Measurements from ENCODE around the gene CHRNB4. TPM values are rescaled to one million over a fixed set of nuclear protein-coding genes. Genes with fewer than 3 reads are reported as not detected.

CHRNB4 gene
- total RNA-seq, 1 donor from 2014 or later, result 71.6 TPM

DNA sequence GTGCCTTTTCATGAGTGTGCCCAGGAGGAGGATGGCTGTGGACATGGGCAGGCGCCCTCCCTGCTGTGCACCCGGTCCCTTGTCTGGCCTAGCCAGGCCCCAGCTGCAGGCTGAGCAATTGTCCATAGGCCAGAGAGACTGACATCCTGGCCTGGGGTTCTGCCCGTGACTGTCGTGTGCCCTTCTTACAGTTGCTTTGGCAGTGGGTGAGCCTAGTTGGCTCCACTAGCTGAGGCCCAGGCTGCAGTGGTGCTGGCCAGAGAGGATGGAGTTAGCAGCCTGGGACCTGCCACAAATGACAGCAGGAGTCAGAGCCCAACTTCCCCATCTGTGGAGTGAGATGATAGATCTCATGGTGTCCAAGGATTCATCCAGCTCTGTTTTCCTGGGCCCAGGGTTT, 9.0 kb upstream of the CHRNB4 start:
- peaks cover 13% of the 10 kb centered on the region for H3K27me3 Mint-ChIP-seq (ENCODE audit: unreplicated experiment)
- TF ChIP-seq, protein P1, sequence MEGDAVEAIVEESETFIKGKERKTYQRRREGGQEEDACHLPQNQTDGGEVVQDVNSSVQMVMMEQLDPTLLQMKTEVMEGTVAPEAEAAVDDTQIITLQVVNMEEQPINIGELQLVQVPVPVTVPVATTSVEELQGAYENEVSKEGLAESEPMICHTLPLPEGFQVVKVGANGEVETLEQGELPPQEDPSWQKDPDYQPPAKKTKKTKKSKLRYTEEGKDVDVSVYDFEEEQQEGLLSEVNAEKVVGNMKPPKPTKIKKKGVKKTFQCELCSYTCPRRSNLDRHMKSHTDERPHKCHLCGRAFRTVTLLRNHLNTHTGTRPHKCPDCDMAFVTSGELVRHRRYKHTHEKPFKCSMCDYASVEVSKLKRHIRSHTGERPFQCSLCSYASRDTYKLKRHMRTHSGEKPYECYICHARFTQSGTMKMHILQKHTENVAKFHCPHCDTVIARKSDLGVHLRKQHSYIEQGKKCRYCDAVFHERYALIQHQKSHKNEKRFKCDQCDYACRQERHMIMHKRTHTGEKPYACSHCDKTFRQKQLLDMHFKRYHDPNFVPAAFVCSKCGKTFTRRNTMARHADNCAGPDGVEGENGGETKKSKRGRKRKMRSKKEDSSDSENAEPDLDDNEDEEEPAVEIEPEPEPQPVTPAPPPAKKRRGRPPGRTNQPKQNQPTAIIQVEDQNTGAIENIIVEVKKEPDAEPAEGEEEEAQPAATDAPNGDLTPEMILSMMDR (IDR thresholded peaks at IDR 0.05; ENCODE audit: partially characterized antibody, unreplicated experiment), result no peak
- H3K4me1 Mint-ChIP-seq (ENCODE audit: low read depth, unreplicated experiment), result peaks cover 13% of the 10 kb centered on the region
- peaks cover 2% of the 10 kb centered on the region for H3K9me3 Mint-ChIP-seq (ENCODE audit: unreplicated experiment)
- H3K4me3 Mint-ChIP-seq (ENCODE audit: unreplicated experiment), result peak overlapping the region; percentile 34
- DNase-seq, result no peak
- H3K36me3 Mint-ChIP-seq (ENCODE audit: unreplicated experiment), result peaks cover 12% of the 10 kb centered on the region
- H3K27ac Mint-ChIP-seq (ENCODE audit: unreplicated experiment), result no peak overlapping the region

DNA sequence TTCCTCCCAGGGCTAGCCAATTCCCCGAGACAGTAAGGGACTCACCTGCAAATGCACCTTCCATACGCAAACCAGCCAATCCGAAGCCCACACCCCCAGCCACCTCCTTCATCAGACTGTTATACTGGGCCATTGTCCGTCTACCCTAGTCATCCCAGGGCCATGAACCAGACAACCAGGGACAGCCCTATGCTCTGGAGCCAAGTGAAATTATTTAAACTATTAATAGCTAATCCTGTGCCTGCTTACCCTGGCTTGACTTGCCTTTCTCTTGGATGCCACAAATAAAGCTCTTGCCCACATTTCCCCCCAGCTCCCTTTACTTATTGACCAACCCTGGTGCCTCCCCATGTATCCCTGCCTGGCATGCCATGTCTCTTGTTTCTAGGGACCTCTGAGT, 4.0 kb upstream of the CHRNB4 start:
- no peak overlapping the region for H3K4me3 Mint-ChIP-seq (ENCODE audit: unreplicated experiment)

DNA sequence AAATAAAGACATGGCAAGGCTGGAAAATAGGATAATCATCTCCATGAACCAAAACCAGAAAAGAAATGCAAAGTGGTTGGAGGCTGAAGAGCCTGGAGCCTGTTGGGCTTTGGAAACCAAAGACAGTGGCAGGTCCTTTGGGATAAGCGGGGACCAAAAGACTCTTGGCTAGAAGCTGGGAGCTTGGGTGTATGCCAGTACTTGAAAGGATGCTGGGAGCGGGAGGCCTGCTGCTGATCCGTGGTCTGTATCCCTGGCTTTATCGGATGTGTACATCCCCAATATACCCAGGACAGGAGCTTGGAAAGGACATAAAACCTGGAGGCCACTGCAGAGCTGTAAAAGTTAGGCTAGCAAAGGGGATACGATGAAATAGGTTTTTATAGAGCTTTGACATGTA, 1.3 kb upstream of the CHRNB4 start:
- no peak for DNase-seq
- peak overlapping the region; percentile 87 for H3K4me3 Mint-ChIP-seq (ENCODE audit: unreplicated experiment)
- H3K4me1 Mint-ChIP-seq (ENCODE audit: low read depth, unreplicated experiment), result peaks cover 23% of the 10 kb centered on the region
- peak overlapping the region; percentile 85 for H3K27ac Mint-ChIP-seq (ENCODE audit: unreplicated experiment)
- TF ChIP-seq, protein P1 (IDR thresholded peaks at IDR 0.05; ENCODE audit: partially characterized antibody, unreplicated experiment), result no peak
- H3K36me3 Mint-ChIP-seq (ENCODE audit: unreplicated experiment), result peaks cover 4% of the 10 kb centered on the region
- H3K27me3 Mint-ChIP-seq (ENCODE audit: unreplicated experiment), result peaks cover 2% of the 10 kb centered on the region
- H3K9me3 Mint-ChIP-seq (ENCODE audit: unreplicated experiment), result peaks cover 4% of the 10 kb centered on the region

More for the DNA sequence above, 4.0 kb upstream of the CHRNB4 start:
- Mint-ChIP-seq H3K27ac (ENCODE audit: unreplicated experiment) (no peak overlapping the region), H3K9me3 (ENCODE audit: unreplicated experiment) (peaks cover 7% of the 10 kb centered on the region), H3K27me3 (ENCODE audit: unreplicated experiment) (peaks cover 2% of the 10 kb centered on the region), H3K36me3 (ENCODE audit: unreplicated experiment) (peaks cover 4% of the 10 kb centered on the region), H3K4me1 (ENCODE audit: low read depth, unreplicated experiment) (peaks cover 20% of the 10 kb centered on the region)
- TF ChIP-seq, protein P1 (IDR thresholded peaks at IDR 0.05; ENCODE audit: partially characterized antibody, unreplicated experiment), result no peak
- DNase-seq, result no peak

DNA sequence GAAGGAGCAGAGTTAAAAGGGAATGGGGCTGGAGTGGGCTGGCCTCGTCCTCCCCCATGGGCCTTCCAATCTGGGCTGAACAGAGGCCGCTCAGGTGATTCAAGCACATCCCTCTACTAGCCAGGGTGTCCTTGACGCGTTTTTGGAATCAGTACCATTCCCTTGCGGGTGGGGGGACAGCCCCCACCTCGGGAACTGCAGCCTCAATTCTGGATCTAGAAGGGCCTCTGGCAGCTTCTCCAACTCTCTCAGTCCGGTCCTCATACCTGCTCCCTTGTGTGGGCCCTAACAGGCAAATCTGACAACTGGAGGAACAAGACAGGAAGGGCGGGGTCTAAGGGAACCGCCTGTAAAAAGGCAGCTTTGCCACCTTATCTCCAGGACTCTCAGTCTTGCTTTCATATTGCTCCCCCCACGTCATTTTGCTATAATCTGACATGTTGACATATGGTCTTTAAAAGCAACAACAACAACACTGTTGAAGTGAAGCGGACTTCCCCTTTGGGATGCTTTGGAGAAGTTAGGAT, 802 bp upstream of the CHRNB4 start:
- peaks cover 2% of the 10 kb centered on the region for H3K27me3 Mint-ChIP-seq (ENCODE audit: unreplicated experiment)
- H3K4me3 Mint-ChIP-seq (ENCODE audit: unreplicated experiment), result peak overlapping the region; percentile 87
- TF ChIP-seq, protein P1 (IDR thresholded peaks at IDR 0.05; ENCODE audit: partially characterized antibody, unreplicated experiment), result no peak
- peaks cover 28% of the 10 kb centered on the region for H3K4me1 Mint-ChIP-seq (ENCODE audit: low read depth, unreplicated experiment)
- H3K9me3 Mint-ChIP-seq (ENCODE audit: unreplicated experiment), result peaks cover 4% of the 10 kb centered on the region
- no peak for DNase-seq
- peaks cover 4% of the 10 kb centered on the region for H3K36me3 Mint-ChIP-seq (ENCODE audit: unreplicated experiment)
- H3K27ac Mint-ChIP-seq (ENCODE audit: unreplicated experiment), result peak overlapping the region; percentile 85

DNA sequence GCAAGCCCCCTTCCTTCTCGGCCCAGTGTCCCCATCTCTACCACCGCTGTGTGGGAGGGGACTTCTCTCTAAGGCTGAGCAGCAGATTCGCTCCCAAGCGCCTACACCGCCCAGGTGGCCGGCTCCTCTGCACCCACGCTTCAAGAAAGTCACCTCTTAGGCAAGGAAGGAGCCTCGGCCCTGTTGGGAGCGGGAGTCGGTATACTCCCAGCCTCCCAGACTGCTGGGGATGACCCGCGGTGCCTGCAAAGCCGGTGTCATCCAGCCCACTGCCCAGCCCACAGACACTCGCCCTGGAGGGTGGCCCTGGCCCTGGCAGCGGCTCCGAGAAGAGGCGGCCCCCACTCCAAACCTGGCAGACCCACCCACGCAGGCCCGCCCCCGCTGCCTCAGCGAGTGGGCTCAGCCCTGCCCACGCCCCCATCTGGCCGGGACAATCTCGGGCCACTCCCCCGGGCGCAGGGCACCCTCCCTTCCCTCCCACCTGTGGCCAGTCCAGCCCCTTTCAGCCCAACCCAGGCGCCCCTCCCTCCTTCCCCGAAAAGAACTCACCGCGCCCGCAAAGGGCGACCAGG, 396 bp downstream of the CHRNB4 start:
- peaks cover 6% of the 10 kb centered on the region for H3K27me3 Mint-ChIP-seq (ENCODE audit: unreplicated experiment)
- H3K27ac Mint-ChIP-seq (ENCODE audit: unreplicated experiment), result no peak overlapping the region
- peak; percentile 49 for DNase-seq
- TF ChIP-seq, protein P1 (IDR thresholded peaks at IDR 0.05; ENCODE audit: partially characterized antibody, unreplicated experiment), result no peak
- peaks cover 4% of the 10 kb centered on the region for H3K9me3 Mint-ChIP-seq (ENCODE audit: unreplicated experiment)
- H3K36me3 Mint-ChIP-seq (ENCODE audit: unreplicated experiment), result peaks cover 6% of the 10 kb centered on the region
- H3K4me1 Mint-ChIP-seq (ENCODE audit: low read depth, unreplicated experiment), result peaks cover 33% of the 10 kb centered on the region
- peak overlapping the region; percentile 81 for H3K4me3 Mint-ChIP-seq (ENCODE audit: unreplicated experiment)
